Activated CD4-positive, alpha-beta T cell treated with anti-CD3 and anti-CD28 coated beads for 1 hour (primary cell): ENCODE measurements around the gene OR5K2.

ENCODE experiments used
- DNase-seq: peaks from one replicate; pipeline ENCODE4 v3.0.0-alpha.2; 2020

OR5K2 gene

DNA sequence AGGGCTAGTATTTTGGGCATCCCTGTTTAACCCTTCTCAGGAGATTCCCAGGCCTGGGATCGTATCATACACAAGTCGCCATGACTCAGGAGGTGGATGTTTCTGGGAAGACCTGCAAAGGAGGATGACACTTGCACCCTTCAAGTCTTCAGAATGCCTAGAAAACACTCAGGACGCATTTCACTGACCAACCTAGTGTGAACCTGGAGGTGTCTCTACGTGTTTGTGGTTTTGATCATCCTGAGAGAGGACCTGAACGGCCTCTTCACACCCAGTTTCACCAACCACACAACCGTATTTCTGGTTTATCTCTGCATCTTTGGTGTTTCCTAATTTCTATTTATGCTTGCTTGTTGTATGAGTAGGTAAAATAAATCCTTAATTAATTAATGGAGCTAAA lies 28.0 kb downstream of the OR5K2 start:
- DNase-seq: no peak

- no peak for DNase-seq
Observed at GRCh38 chr3:98528474-98529346, 31.2 kb downstream of the OR5K2 start.

- DNase-seq: no peak
Observed at GRCh38 chr3:98529856-98530459, 32.5 kb downstream of the OR5K2 start.

- no peak for DNase-seq
Observed at GRCh38 chr3:98530676-98531075, 33.2 kb downstream of the OR5K2 start.

DNA sequence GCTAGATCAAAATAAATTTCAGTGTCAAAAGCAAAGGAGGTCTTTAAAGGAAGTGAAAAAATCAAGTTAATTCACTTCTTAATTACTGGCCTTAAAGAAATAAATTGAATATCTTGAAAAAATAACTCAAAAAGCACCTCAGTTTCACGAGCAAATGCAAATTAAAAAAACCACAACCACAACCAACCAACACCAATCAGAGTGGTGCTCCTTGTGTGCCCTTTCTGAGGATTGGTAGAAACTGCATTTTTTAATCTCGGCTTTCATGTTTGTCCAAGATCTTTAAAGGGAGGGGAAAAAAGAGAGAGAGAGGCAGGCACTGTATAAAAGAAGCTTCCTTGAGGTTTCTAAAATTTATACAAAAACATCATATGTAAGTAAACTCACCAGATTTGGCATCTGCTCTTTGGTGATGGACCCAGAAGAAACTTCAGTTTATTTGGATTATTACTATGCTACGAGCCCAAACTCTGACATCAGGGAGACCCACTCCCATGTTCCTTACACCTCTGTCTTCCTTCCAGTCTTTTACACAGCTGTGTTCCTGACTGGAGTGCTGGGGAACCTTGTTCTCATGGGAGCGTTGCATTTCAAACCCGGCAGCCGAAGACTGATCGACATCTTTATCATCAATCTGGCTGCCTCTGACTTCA lies 34.3 kb downstream of the OR5K2 start, which contains the start of gene GPR15:
Gene GPR15, plus strand, starts transcription at position 357 of the 653 bp plus-strand sequence. Its CDS starts 56 bp downstream, at position 413.
- no peak for DNase-seq

DNA sequence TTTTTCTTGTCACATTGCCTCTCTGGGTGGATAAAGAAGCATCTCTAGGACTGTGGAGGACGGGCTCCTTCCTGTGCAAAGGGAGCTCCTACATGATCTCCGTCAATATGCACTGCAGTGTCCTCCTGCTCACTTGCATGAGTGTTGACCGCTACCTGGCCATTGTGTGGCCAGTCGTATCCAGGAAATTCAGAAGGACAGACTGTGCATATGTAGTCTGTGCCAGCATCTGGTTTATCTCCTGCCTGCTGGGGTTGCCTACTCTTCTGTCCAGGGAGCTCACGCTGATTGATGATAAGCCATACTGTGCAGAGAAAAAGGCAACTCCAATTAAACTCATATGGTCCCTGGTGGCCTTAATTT lies 34.8 kb downstream of the OR5K2 start:
- DNase-seq: no peak

DNA sequence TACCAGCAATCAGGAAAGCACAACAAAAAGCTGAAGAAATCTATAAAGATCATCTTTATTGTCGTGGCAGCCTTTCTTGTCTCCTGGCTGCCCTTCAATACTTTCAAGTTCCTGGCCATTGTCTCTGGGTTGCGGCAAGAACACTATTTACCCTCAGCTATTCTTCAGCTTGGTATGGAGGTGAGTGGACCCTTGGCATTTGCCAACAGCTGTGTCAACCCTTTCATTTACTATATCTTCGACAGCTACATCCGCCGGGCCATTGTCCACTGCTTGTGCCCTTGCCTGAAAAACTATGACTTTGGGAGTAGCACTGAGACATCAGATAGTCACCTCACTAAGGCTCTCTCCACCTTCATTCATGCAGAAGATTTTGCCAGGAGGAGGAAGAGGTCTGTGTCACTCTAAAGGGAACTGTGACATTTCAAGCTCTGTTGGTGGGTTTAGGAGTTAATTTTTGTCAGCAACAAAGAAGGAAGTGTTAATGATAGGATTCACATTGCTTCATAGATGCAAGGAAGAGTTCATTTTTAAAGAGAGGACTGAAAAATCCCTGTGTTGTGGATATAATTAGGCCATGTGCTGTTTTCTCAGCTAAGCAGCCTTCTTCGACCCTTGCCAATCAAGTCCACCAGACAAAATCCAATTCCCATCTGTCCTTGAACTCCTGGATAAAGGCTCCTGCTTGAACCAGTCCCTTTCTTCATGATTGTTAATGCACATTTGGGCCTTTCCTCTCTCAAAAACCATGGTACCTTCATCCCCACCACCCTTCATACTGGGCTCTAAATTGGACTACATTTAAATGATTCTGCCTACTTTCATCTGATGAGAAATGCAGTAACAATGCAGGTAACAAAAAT lies 35.5 kb downstream of the OR5K2 start:
- no peak for DNase-seq

GRCh38 chr3:98534168-98534567 lies 36.7 kb downstream of the OR5K2 start:
- no peak for DNase-seq

DNA sequence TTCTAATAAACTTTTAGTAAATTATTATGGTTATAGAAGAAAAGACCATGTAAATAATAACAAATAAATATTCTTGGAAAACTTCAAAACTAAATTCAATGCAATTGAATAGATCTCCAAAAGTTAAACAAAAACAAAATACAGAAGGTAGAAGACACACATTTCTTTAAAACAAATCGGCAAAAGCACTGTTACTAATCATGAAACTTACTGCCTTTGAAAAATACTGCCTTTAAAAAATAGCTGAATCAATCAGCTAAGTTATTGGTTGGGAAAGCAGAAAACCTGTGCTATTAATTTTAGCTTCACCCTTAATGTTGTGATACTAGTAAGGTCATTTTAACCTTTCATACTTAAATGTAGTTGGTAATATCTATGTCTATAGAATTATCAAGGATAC lies 37.3 kb downstream of the OR5K2 start:
- DNase-seq: no peak

- DNase-seq: no peak
Observed at GRCh38 chr3:98536456-98537017, 39.1 kb downstream of the OR5K2 start.

- DNase-seq: no peak
Observed at GRCh38 chr3:98540346-98540745, 42.9 kb downstream of the OR5K2 start.

- DNase-seq: no peak
Observed at GRCh38 chr3:98541695-98542094, 44.2 kb downstream of the OR5K2 start.

DNA sequence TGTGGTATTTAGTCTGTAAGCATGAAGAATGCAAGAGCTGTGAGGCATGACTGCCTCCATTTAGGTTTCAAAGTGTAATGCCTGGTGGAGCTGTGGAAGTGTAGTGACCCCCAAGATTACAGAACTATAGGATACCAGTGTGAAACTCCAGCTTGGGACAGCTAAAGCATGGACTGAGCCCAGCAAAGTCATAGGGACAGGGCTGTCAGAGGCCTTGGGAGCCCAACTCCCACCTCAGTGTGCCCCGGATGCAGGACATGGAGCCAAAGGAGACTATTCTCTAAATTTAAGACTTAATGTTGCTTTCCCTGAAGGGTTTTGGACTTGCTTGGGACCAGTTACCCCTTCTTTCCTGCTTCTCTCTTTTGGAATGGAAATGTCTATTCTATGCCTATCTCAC lies 45.1 kb downstream of the OR5K2 start:
- no peak for DNase-seq

DNA sequence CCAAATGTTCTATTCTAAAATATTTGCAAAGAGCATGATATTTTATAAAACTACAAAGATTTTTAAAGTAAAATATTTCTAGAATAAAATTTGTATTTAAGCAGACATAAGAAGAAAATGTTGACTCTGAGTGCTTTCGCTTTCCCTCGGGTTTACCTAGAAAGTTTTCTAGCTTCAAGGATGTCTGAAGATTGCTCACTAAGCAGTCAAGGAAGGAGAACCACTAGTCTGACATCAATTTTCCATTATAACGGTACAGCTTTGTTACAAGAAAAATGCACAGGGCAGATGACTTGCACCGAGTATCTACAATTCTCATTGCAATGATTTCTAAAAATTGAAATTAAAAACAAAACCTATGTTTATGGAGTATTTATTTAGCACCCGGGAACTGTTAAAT lies 48.5 kb downstream of the OR5K2 start:
- no peak for DNase-seq
